ENCODE results near the gene CYTL1.

DNA sequence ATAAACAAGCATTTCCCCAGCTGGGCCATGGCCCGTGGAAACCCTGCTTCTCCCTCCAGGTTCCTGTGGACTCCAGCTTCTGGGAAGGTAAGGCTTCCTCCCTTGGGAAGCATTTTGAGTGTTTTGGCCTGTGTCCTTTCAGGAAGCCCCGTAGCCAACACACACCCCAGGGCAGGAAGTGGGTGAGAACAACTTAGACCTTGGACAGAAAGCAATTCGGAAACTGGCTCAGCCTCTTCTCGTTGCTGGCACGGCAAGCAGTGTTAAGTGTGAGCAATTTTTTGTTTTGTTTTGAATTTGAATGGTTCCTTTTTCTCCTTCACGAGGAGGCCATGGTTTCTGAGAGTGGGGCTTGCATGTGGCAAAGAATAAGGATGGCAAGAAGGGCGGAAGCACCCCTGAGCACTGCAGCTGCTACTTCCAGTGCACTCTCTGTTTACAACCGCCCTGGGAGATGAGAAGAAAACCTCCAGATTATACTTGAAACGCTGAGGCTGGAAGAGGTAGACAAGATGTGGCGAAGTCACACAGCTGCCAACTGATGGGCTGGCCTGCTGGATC lies 14.1 kb upstream of the CYTL1 start:
- no peak for TF ChIP-seq POLR2A (IDR thresholded peaks at IDR 0.05)
- TF ChIP-seq, protein P1, sequence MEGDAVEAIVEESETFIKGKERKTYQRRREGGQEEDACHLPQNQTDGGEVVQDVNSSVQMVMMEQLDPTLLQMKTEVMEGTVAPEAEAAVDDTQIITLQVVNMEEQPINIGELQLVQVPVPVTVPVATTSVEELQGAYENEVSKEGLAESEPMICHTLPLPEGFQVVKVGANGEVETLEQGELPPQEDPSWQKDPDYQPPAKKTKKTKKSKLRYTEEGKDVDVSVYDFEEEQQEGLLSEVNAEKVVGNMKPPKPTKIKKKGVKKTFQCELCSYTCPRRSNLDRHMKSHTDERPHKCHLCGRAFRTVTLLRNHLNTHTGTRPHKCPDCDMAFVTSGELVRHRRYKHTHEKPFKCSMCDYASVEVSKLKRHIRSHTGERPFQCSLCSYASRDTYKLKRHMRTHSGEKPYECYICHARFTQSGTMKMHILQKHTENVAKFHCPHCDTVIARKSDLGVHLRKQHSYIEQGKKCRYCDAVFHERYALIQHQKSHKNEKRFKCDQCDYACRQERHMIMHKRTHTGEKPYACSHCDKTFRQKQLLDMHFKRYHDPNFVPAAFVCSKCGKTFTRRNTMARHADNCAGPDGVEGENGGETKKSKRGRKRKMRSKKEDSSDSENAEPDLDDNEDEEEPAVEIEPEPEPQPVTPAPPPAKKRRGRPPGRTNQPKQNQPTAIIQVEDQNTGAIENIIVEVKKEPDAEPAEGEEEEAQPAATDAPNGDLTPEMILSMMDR (IDR thresholded peaks at IDR 0.05), result no peak
